Activated CD4-positive, alpha-beta T cell treated with anti-CD3 and anti-CD28 coated beads for 48 hours (primary cell): Measurements from ENCODE around the gene SOD1.
"Not testable (repeated sequence)": the region's sequence is repeated elsewhere in the genome, so short reads cannot be mapped to it uniquely, and the experiment has no call there.

Source experiments
- DNase-seq: peaks from one replicate; pipeline ENCODE4 v3.0.0-alpha.2; 2020

SOD1 gene

GRCh38 chr21:31659536-31660258, at the start of gene SOD1:
Gene SOD1 (plus strand): TSS chr21:31659693. CDS start chr21:31659770, 77 bp downstream.
- DNase-seq: peak; percentile 97

- DNase-seq: no peak
These were observed 48.0 kb upstream of the SOD1 start for GRCh38 chr21:31611445-31611844.

- DNase-seq: no peak
These were observed 46.4 kb upstream of the SOD1 start for GRCh38 chr21:31612894-31613785.

- no peak for DNase-seq
These were observed 44.8 kb upstream of the SOD1 start for GRCh38 chr21:31614705-31615104.

GRCh38 chr21:31616216-31616615, 43.3 kb upstream of the SOD1 start:
- DNase-seq: no peak

GRCh38 chr21:31618696-31619430, 40.6 kb upstream of the SOD1 start:
- no peak for DNase-seq

- DNase-seq: no peak
These were observed 37.1 kb upstream of the SOD1 start for GRCh38 chr21:31622397-31622796.

GRCh38 chr21:31623664-31624063, 35.8 kb upstream of the SOD1 start:
- no peak for DNase-seq

GRCh38 chr21:31624181-31624580, 35.3 kb upstream of the SOD1 start:
- no peak for DNase-seq

- DNase-seq: no peak
These were observed 34.5 kb upstream of the SOD1 start for GRCh38 chr21:31624961-31625491.

GRCh38 chr21:31629972-31630711, 29.4 kb upstream of the SOD1 start:
- no peak for DNase-seq

GRCh38 chr21:31631881-31632280, 27.6 kb upstream of the SOD1 start:
- not testable (repeated sequence) for DNase-seq

- DNase-seq: no peak
These were observed 24.5 kb upstream of the SOD1 start for GRCh38 chr21:31634993-31635392.

GRCh38 chr21:31636874-31637273, 22.6 kb upstream of the SOD1 start:
- DNase-seq: no peak

GRCh38 chr21:31641416-31641922, 18.0 kb upstream of the SOD1 start:
- DNase-seq: no peak

- DNase-seq: no peak
These were observed 14.8 kb upstream of the SOD1 start for GRCh38 chr21:31644643-31645042.

- no peak for DNase-seq
These were observed 11.8 kb upstream of the SOD1 start for GRCh38 chr21:31647650-31648049.

- DNase-seq: no peak
These were observed 8.6 kb upstream of the SOD1 start for GRCh38 chr21:31650930-31651329.

GRCh38 chr21:31651491-31651890, 8.0 kb upstream of the SOD1 start:
- DNase-seq: not testable (repeated sequence)

GRCh38 chr21:31654340-31654739, 5.2 kb upstream of the SOD1 start:
- no peak for DNase-seq

- DNase-seq: not testable (repeated sequence)
These were observed 4.5 kb upstream of the SOD1 start for GRCh38 chr21:31654821-31655580.
